B cell (primary cell): ENCODE data around the gene CDC37L1.

Experiments
- CTCF ChIP-seq: fragments of 200-600 bp; IDR thresholded peaks from one replicate; pipeline ENCODE4 v1.8.0; 2022; ENCODE audit warnings: antibody characterized with exemption, mild to moderate bottlenecking
- EZH2 ChIP-seq: IDR thresholded peaks from 2 replicates; pipeline ENCODE4 v1.6.1; 2012; ENCODE audit warnings: borderline replicate concordance, low read depth, mild to moderate bottlenecking, moderate library complexity, low read length; ENCODE audit not compliant: insufficient read depth, poor library complexity, severe bottlenecking

GRCh38 chr9:4704129-4704528 is 24.8 kb downstream of the CDC37L1 start:
- TF ChIP-seq CTCF (no peak), EZH2 (no peak)
